Keratinocyte (primary cell): ENCODE data around the gene SCNN1A. TPM values are rescaled to one million over a fixed set of nuclear protein-coding genes. Genes with fewer than 3 reads are reported as not detected.

Source experiments
- DNase-seq: peaks from one replicate; pipeline ENCODE4 v3.0.0-alpha.2; 2011; ENCODE audit warnings: low read depth, missing footprints, low spot score
- FAIRE-seq: peaks from 2 replicates; lab custom pipeline; 2011; peaks lifted over from hg19 to GRCh38; lab: Jason Lieb, UNC
- H2AFZ ChIP-seq: 2 replicates; pipeline ENCODE4 v1.6.0; 2012; ENCODE audit warnings: low read length, control low read depth, inconsistent platforms; ENCODE audit not compliant: control insufficient read depth
- H3K27ac ChIP-seq: 2 replicates; pipeline ENCODE4 v1.5.1; 2011; ENCODE audit warnings: low read length; ENCODE audit not compliant: control insufficient read depth, insufficient read depth
- H3K27me3 ChIP-seq: 3 replicates; pipeline ENCODE4 v1.6.0; 2011; ENCODE audit warnings: low read length; ENCODE audit not compliant: control insufficient read depth, insufficient read depth; ENCODE audit errors: extremely low read depth
- H3K36me3 ChIP-seq, 2 experiments: 2 replicates in 1 of 2; 3 replicates in 1 of 2; pipeline ENCODE4 v1.5.1; 2011; ENCODE audit warnings: low read length in 2 of 2, mild to moderate bottlenecking in 1 of 2; ENCODE audit not compliant: control insufficient read depth in 2 of 2, insufficient read depth in 2 of 2; ENCODE audit errors: extremely low read depth in 1 of 2
- H3K4me1 ChIP-seq: 3 replicates; pipeline ENCODE4 v1.5.1; 2011; ENCODE audit warnings: low read length; ENCODE audit not compliant: control insufficient read depth, insufficient read depth; ENCODE audit errors: extremely low read depth
- H3K4me2 ChIP-seq: 3 replicates; pipeline ENCODE4 v1.6.0; 2011; ENCODE audit warnings: low read depth, low read length; ENCODE audit not compliant: control insufficient read depth, insufficient read depth; ENCODE audit errors: extremely low read depth
- H3K4me3 ChIP-seq, 3 experiments: fragments of 200-600 bp in 1 of 3; sonication (generic) in 1 of 3; 2 replicates in 2 of 3; 3 replicates in 1 of 3; pipeline ENCODE4 v1.5.1; 2011 to 2016; ENCODE audit warnings: low read length in 3 of 3, mild to moderate bottlenecking in 3 of 3, control low read depth in 2 of 3, inconsistent platforms in 1 of 3, low read depth in 1 of 3, mixed read lengths in 1 of 3, mixed run types in 1 of 3, moderate library complexity in 1 of 3; ENCODE audit not compliant: control insufficient read depth in 2 of 3, insufficient read depth in 2 of 3; ENCODE audit errors: extremely low read depth in 1 of 3
- H3K79me2 ChIP-seq: 2 replicates; pipeline ENCODE4 v1.6.0; 2012; ENCODE audit warnings: low read length; ENCODE audit not compliant: control insufficient read depth, insufficient read depth
- H3K9ac ChIP-seq: 3 replicates; pipeline ENCODE4 v1.6.0; 2011; ENCODE audit warnings: low read length; ENCODE audit not compliant: control insufficient read depth, insufficient read depth; ENCODE audit errors: extremely low read depth
- H3K9me1 ChIP-seq: 3 replicates; pipeline ENCODE4 v1.6.0; 2011; ENCODE audit warnings: low read length; ENCODE audit not compliant: control insufficient read depth, insufficient read depth; ENCODE audit errors: extremely low read depth
- H3K9me3 ChIP-seq: 2 replicates; pipeline ENCODE4 v1.5.1; 2012; ENCODE audit warnings: low read depth, low read length; ENCODE audit not compliant: control insufficient read depth
- H4K20me1 ChIP-seq: 3 replicates; pipeline ENCODE4 v1.6.0; 2011; ENCODE audit warnings: low read length; ENCODE audit not compliant: control insufficient read depth, insufficient read depth; ENCODE audit errors: extremely low read depth
- EZH2 ChIP-seq: IDR thresholded peaks from one replicate; pipeline ENCODE4 v1.6.1; 2012; ENCODE audit warnings: inconsistent platforms, mild to moderate bottlenecking, low read length, moderate library complexity
- dilution Hi-C: fragments of 300-500 bp; cut with MboI; formaldehyde crosslinking; loops from one replicate; pipeline ENCODE4 v1.7.0; 2020; ENCODE audit warnings: low sequenced_read_pairs; ENCODE audit not compliant: extremely low pct_ligation_motif_present
- polyA plus RNA-seq, 5 experiments: library from polyadenylated mRNA; depleted of rRNA in 3 of 5; stranded (reverse) in 3 of 5; stranded (forward) in 1 of 5; unstranded in 1 of 5; fragments of >200 nt; gene quantifications; 1 replicate in 1 of 5; 2 replicates in 3 of 5; 3 replicates in 1 of 5; pipeline versions ENCODE4 v1.2.1 to v1.2.3, GENCODE V29; 2011 to 2012; ENCODE audit warnings: missing spikeins in 2 of 5, low read depth in 1 of 5, low replicate concordance in 1 of 5
- TF ChIP-seq, protein P1 (sequence below), 3 experiments: IDR thresholded peaks in 1 of 3; conservative IDR thresholded peaks in 1 of 3; optimal IDR thresholded peaks in 1 of 3; 2 replicates in 2 of 3; 3 replicates in 1 of 3; pipeline versions ENCODE3 to v1.5.1; 2011; ENCODE audit warnings: low read length in 3 of 3, mild to moderate bottlenecking in 3 of 3, moderate library complexity in 2 of 3, control low read depth in 1 of 3, inconsistent platforms in 1 of 3; ENCODE audit not compliant: insufficient read depth in 2 of 3; ENCODE audit errors: extremely low read depth in 1 of 3

SCNN1A gene
- polyA plus RNA-seq, 1 donor (not counting 4 experiments of a cell fraction or from before 2014, with no cell fraction given): 11.1 TPM

DNA sequence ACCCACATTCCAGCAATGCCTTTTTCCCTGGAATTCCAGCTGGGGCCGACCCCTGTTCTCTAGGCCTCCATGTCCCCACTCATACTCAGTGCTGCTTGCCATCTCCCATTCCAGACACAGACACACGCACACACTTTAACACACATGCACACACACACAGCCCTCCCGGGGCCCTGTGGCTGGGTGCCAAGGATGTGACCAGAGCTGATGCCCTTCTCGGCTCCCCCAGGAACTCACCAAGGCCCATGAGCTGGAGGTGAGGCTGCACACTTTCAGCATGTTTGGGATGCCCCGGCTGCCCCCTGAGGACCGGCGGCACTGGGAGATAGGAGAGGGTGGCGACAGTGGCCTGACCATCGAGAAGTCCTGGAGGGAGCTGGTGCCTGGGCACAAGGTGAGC is 60.6 kb downstream of the SCNN1A start:
- Histone ChIP-seq H3K79me2 (no peaks in the 10 kb centered on the region), H3K4me3 (no peak overlapping the region), H3K27ac (no peak overlapping the region), H3K4me2 (no peak overlapping the region), H3K27me3 (no peaks in the 10 kb centered on the region), H3K4me1 (peaks cover 26% of the 10 kb centered on the region), H3K9me3 (no peaks in the 10 kb centered on the region), H3K9ac (no peak overlapping the region), H2AFZ (no peak overlapping the region), H3K9me1 (no peaks in the 10 kb centered on the region), H3K36me3 (no peaks in the 10 kb centered on the region), H4K20me1 (no peaks in the 10 kb centered on the region)
- no peak for FAIRE-seq
- no peak for DNase-seq
- dilution Hi-C loops: no loop called here
- no peak for TF ChIP-seq EZH2
- TF ChIP-seq, protein P1, sequence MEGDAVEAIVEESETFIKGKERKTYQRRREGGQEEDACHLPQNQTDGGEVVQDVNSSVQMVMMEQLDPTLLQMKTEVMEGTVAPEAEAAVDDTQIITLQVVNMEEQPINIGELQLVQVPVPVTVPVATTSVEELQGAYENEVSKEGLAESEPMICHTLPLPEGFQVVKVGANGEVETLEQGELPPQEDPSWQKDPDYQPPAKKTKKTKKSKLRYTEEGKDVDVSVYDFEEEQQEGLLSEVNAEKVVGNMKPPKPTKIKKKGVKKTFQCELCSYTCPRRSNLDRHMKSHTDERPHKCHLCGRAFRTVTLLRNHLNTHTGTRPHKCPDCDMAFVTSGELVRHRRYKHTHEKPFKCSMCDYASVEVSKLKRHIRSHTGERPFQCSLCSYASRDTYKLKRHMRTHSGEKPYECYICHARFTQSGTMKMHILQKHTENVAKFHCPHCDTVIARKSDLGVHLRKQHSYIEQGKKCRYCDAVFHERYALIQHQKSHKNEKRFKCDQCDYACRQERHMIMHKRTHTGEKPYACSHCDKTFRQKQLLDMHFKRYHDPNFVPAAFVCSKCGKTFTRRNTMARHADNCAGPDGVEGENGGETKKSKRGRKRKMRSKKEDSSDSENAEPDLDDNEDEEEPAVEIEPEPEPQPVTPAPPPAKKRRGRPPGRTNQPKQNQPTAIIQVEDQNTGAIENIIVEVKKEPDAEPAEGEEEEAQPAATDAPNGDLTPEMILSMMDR (optimal IDR thresholded peaks at IDR 0.05 in 1 of 3, IDR thresholded peaks at IDR 0.05 in 1 of 3, conservative IDR thresholded peaks at IDR 0.05 in 1 of 3; ENCODE audit: extremely low read depth in 1 of 3, insufficient read depth in 2 of 3, low read length in 3 of 3): no peak

DNA sequence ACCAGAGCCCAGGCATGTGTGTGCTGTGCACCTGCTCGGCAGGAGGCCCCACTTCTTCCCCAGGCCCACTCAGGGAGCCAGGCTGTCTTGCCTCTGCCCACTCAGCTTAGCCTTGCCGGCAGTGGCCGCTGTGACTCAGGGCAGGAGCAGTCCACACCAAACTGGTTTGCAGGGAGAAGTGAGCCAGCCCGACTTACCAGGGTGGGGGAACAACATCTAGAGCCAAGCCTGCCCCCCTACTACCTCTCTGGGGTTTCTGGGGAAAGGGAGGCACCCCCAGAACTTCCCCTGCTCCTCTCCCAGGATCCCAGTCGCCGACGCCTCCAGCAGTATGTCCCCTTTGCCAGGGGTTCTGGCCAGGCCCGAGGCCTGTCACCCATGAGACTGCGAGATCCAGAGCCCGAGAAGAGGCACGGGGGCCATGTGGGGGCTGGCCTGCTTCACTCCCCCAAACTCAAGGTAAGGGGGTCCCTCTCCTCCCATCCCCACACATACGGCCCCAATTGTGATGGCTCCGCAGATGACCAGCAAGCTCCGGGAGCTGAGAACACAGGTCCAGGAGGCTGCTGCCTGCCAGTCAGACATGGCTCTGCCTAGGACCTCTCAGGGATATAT is 61.9 kb downstream of the SCNN1A start:
- H3K4me1 ChIP-seq: peaks cover 26% of the 10 kb centered on the region
- H2AFZ ChIP-seq: no peak overlapping the region
- H3K36me3 ChIP-seq: no peaks in the 10 kb centered on the region
- H3K9me1 ChIP-seq: no peaks in the 10 kb centered on the region
- peak overlapping the region; percentile 59 for H3K27ac ChIP-seq
- TF ChIP-seq EZH2: no peak
- TF ChIP-seq, protein P1 (optimal IDR thresholded peaks at IDR 0.05 in 1 of 3, IDR thresholded peaks at IDR 0.05 in 1 of 3, conservative IDR thresholded peaks at IDR 0.05 in 1 of 3; ENCODE audit: extremely low read depth in 1 of 3, insufficient read depth in 2 of 3, low read length in 3 of 3): peak in 2 of 3 experiments; percentile 19 to 27
- H3K79me2 ChIP-seq: no peaks in the 10 kb centered on the region
- peak; percentile 39 for FAIRE-seq
- dilution Hi-C loops: no loop called here
- H3K4me2 ChIP-seq: peak overlapping the region; percentile 53
- no peaks in the 10 kb centered on the region for H3K27me3 ChIP-seq
- no peak for DNase-seq
- no peak overlapping the region for H3K4me3 ChIP-seq
- H4K20me1 ChIP-seq: no peaks in the 10 kb centered on the region
- no peaks in the 10 kb centered on the region for H3K9me3 ChIP-seq
- H3K9ac ChIP-seq: peak overlapping the region; percentile 39
